Measurements from ENCODE around the gene FAM83B. TPM values are rescaled to one million over a fixed set of nuclear protein-coding genes. Genes with fewer than 3 reads are reported as not detected.
"Not testable (repeated sequence)": the region's sequence is repeated elsewhere in the genome, so short reads cannot be mapped to it uniquely, and the experiment has no call there.

FAM83B gene
- total RNA-seq, 1 donor from 2014 or later = not detected

DNA sequence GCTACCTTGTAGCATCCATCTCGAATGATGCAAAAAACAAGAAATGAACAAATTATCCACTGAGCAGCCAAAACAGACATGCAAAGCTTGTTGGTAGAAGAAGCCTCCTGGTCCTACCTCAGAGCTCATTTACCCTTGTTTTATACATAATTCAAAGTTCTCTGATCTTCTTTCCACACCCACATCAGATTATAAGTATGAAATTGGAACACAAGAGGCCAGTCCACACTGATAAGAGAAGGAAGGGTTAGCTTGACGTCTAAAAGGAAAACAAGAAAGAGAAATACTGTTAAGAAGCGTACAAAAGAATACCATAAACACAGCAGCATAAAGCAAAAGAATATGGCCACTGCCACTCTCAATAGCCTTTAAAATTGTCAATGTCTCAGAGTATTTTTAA lies 49.7 kb downstream of the FAM83B start:
- DNase-seq (ENCODE audit: low read depth) = no peak

DNA sequence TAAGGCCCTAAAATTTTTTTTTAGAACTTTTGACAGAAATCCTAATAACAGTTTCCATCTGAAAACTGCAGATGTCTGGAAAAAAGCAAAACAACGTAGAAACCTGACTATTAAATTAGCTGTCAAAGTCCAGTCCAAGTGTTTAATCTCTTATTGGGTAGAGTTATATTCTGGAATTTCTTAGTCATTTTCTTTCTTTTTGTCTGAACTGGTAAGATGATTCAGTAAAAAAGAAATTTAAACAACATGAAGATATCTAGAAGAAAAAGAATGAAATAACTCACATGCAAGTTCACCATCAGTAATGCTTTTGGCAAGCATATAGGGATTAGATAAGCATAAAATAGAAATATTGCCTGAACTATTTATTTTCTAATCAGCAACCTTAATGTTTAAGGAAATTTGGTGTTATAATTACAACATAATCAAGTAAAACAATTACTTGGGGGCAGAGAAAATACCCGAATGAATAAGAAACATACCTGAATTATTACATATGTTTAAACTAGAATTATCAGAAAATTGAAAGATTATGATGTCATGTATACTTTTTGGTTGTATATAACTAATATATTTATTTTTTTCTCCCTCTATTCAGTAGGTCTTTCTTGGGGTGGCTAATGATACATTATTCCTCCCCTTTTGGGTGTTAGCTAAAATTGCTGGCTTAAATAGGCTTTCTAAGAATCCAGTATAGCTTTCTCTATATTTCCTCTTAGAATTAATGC lies 51.1 kb downstream of the FAM83B start:
- DNase-seq (ENCODE audit: low read depth) = no peak

DNA sequence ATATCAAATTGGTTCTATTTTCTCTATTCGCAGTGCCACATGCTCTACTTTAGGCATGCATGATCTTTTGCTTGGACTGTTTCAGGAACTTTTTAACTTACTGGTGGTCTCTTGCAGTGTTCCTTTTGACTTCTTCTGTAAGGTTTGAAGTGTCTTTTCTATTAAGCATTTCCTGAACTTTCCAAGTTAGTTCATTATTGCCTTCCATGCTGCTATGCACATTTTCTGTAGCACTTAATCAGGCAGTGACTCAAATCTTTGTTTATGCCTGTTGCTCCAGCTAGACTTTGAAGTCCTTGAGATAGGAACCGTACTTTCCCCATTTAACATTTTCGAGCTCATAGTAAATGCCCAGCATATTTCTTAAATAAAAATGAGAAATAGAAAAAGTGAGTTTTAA lies 52.2 kb downstream of the FAM83B start:
- DNase-seq (ENCODE audit: low read depth) = no peak

DNA sequence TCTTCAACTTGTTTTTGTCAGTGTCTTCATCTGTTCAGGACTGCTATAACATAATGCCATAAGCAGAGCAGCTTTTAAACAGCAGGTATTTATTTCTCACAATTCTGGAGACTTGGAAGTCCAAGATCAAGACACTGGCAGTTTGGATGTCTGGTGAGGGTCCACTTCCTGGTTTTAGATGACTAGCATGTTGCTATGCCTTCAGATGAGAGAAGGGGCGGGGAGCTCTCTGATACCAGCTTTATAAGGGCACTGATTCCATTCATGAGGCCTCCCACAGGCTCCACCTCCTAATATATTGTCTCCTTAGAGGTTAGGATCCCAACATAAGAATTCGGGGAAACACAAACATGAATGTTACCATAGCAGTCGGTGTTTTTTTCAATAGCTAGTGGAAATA lies 52.9 kb downstream of the FAM83B start:
- DNase-seq (ENCODE audit: low read depth) = no peak

DNA sequence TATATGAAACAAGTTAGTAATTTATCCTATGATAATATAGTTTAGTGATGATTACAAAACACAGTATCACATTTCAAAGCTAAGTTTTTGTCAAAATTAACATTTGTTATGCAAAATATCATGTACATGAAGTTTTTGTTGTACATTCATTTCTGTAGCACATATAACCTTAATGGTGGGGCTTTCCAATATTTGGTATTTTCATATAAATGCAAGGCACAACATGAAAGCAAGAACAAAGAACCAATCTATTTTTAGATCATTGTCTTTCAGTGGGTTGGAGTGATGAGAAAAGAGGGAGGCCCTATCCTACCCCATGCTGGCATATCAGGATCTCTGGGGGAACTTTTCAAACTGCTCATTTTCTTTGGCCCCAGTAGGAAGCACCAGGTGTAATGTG lies 53.4 kb downstream of the FAM83B start:
- no peak for DNase-seq (ENCODE audit: low read depth)

DNA sequence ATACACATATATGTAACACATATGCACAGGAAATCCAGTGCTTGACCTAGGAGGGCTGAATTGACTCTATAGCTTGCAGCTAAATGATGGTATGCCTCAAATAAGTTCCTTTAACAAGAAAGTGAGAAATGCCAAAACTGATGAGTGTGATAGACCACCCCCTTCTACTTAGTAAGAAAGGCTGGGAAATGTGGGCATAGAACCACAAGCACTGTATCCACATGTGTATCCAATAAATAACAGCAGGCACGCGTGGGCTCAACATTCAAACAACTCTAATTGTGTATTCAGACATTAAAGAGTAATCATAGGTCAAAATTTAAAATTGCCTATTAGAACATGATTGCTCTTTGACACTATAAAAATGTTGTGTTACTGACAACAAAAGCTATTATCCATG lies 54.1 kb downstream of the FAM83B start:
- DNase-seq (ENCODE audit: low read depth) = no peak

DNA sequence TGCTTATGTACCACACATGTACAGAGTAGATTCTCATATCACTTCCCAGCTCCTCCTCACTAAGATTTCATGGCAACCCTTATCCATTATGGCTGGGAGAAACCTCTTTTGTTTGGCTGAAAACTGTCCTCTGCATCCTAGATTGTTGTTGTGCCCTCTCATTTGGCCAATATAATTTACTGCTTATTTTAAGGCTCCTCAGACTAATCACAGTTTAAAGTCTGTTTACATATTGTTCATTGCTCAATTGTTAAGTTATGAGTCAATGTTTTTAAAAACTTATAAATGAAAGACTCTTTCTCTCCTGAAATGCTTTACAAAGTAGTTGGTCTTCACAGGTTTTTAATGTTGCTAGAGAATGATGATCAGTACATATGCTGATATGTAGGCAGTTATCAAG lies 57.3 kb downstream of the FAM83B start:
- DNase-seq (ENCODE audit: low read depth) = no peak

DNA sequence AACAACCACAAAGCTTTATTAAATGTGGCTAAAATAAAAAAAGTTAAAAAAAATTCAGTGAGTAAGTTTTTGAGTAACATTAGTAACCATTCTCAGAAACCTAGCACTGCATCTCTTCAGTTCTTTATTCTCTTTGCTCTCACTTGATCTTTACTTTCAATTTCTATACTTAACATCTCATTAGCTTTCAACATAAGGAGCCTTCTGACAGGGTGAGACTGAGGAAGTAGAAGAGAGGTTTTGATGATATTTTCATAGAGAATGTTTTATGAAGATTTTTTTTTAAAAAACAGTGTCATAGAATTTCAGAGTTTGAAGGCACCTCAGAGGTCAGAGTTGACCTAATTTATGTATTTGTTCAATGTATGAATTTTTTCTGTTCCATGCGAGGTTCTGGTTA lies 60.8 kb downstream of the FAM83B start:
- DNase-seq (ENCODE audit: low read depth) = no peak

DNA sequence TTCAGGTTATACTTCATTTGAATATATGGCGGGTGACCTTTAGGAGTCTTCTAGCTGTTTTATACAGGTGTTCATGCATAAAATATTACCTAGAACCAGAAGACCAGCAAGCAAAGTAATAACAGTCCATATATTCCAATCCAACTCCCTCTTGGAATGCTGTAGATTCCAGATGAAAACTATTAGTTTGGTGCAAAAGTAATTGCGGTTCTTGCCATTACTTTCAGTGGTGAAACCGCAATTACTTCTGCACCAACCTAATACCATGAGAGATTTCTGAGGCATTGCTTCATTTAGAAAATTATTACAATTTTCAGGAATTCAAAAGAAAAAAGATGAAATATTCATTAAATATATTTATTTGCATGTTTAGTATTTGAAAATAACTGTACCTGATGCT lies 62.6 kb downstream of the FAM83B start:
- no peak for DNase-seq (ENCODE audit: low read depth)

DNA sequence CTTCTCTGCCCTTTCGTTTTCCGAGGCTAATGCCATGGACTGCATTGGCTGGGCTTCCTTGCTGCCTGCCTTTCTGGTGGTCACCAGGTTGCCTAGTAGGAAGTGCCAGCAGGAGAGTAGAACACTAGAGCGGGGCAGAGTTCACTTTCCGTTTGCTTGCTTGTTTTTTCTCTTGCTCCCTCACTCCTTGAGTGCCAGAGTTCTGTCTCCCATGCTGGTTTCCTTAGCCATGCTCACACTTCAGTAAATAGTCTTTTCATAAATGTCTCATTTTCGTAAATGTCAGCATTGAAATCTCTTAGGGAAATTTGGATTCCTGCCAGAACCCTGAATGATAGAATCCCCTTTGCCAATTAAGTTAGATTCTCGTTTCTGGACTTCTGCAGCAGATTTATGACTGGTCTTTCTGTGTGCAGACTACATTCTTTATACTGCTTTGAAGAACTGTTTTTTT lies 63.9 kb downstream of the FAM83B start:
- no peak for DNase-seq (ENCODE audit: low read depth)

DNA sequence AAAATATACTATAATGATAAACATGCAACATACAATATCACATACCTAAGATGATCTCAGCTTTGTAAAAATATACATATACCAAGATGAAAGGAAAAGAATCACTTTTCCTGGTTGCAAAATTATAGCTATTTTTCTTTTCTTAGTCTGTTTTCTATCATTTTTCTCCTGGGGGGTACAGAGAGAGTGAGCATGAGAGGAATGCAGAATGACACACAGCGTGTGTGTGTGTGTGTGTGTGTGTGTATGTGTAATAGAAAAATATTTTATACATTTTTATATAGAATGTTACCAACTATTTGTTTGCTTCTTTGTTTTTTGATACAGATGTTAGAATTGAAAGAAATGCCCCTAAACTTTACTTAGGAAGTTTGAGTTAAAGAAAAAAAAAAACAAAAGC lies 64.3 kb downstream of the FAM83B start:
- no peak for DNase-seq (ENCODE audit: low read depth)

DNA sequence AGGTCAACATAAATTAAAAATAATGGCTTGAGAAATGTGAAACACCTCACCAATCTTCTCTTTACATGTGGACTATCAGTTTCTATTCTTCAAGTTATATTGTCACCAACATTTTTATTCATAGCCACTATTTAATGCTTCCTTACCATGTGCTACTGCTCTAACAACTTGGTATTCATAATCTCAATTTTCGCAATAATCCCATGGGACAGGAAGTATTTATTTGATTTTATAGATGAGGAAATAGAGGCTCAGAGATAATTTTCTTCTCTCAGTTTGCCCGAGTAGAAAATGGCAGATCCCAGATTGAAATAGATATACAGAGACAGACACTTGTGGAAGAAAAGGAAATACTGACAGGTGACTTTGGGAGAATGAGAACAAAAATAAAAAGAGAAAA lies 66.6 kb downstream of the FAM83B start:
- DNase-seq (ENCODE audit: low read depth) = no peak

DNA sequence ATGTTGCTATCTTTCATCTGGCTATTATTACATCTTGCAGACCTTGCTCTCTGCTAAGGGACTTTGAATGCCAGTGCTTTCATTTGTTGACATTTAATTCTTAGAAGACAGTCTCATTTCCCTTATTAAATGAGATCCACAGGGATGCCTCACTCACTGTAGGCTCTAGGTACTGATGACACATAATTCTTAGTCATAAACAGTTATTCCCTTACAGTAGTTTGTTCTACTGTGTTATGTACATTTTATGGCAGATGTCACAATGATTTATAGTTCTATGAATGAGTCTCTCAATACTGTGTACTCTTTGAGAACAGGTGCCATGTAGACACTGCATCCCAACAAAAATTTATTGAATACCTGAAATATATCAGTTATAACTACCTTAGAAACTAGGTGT lies 70.3 kb downstream of the FAM83B start:
- no peak for DNase-seq (ENCODE audit: low read depth)

DNA sequence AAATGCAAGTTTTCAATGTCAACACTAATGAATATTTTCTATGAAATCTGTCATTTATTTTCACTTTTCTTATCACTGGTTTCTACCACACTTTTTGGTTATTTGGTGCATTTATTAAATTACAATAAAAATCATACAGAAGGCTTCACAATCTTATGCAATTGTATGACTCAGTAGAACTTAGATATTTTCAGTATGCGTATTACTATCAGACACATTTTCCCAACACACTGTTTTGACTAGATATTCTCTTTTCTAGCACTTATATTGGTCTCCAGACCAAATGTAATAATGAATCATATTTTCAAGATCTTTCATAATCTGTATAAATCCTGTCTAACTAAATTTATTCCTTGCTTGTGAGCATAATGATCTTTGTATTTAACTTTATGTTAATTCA lies 74.1 kb downstream of the FAM83B start:
- DNase-seq (ENCODE audit: low read depth) = no peak

DNA sequence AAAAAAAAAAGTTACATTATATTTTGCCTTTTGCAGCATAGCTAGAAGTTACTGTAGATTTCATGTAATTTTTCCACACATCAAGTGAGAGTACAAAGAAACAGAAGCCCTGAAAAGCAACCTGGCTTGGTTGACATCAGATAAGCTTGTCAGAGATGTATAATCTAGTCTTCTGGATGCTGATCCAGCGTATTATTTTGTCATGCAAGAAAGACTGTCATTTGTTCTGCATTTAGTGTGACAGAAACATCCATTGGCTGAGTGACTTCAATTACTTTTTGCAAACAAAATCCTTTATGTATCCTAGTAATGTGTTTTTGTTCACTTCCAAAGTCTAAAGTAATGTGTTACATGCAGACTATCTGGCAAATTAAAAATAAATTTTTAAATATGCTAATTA lies 75.3 kb downstream of the FAM83B start:
- no peak for DNase-seq (ENCODE audit: low read depth)

DNA sequence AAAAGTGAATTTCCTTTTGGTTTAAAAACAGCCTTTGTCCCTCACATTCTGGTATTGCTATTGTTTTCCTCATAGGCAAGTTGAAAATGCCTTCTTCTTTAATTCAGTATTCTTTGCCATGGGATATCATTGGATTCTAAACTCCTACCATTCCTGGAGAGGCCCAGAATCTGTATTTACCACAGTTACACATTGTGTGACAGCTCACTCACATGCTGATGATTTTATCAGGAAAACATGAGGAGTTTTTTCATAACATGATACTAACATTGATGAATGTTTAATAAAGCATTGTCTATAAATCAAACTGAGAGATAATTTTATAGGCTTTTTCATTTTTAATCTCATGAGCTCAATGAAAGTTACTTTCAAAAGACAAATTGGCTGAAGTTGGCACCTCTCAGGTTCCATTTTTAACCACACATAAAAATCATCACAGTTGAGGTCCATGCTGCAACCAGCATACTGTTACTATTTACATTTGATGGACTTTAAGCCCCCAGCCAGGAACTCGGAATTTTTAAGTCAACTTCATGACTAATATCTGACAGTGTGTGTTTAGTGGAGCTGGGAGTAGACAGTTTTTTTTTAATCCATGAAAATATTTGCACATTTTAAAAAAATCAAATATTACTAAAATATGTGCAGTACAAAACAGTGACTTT lies 82.8 kb downstream of the FAM83B start:
- no peak for DNase-seq (ENCODE audit: low read depth)

DNA sequence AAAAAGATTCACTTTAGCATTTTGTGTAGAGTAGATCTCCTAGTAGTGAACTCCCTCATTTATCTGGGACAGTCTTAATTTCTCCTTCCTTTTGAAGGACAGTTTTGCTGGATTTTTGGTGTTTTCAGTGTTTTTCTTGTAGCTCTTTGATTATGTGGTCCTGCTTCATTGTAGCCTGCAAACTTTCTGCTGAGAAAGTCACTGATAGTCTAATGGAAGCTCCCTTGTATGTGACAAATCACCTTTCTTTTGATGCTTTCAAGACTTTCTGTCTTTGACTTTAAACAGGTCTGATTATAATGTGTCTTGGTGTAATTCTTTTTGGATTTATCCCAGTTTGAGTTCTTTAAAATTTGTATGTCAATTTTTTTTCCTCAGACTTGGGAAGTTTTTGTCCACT lies 86.1 kb downstream of the FAM83B start:
- no peak for DNase-seq (ENCODE audit: low read depth)

DNA sequence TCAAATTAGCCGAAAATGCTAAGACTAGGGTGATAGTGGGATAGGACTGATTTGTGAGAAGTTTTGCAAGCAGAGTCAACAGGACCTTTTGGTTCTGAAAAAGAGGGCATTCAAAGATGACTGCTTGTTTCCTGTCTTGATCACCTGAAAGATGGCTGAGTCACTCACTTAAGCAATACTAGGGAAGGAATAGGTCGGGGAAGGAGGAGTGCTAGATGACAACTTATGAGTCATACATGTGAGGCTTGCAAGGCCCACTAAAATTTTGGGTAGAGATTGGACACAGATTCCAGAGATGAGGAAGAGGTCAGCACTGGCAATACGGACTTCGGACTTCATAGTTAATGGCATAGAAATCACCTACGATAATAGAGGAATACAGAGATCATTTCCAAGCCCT lies 89.2 kb downstream of the FAM83B start:
- peak; percentile 0 for DNase-seq (ENCODE audit: low read depth)

DNA sequence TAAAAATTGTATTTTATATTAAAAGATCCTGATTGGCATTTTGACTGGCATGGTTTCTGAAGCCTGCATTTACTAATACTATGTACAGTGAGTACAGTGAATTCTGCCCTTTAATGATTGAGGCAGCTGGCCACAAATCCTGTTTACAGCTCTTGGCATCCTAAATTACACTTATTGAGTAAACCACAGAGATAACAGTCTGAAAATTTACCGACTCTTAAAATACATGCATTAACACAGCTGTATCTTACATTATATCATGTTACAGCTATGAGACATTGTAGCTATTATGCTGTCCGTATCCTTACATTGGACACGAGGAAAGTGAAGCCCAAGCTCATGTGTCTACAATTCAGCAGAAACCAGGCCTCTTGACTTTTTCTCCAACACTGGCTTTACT lies 90.8 kb downstream of the FAM83B start:
- no peak for DNase-seq (ENCODE audit: low read depth)

DNA sequence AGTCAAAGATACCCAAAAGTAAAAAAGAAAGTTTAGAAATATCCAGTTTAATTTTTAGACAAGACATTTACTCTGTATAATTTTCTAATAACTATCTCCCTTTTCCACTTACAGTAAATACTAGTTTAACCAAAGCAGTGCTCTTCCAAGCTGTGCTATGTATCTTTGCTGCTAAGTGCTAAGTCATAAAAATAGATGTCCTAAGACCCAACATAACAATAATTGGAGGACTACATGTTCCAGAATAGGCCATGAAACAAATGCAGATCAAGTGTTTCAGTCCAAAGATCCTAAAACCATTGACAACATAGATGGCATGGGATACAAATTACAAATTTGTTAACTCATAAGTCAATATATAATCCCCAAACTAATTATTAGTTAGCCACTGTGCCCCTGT lies 111.1 kb downstream of the FAM83B start:
- no peak for DNase-seq (ENCODE audit: low read depth)

DNA sequence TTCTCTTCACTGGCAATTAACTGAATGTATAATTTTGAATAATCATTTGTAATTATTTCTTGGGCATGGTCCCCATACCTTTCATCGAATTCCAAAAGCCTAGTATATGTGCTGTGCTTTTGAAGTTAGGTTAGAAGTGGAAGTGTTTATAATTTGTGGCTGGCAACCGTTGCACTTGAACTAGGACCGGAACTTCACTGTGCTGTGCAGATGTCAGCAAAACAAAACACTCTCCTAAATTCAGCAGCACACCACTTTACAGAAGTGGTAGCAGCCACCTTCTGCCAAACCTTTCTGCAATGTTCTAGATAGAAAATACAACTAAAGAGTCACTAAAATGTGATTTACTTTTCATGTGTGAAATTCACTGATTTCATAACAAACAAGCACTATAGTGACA lies 111.9 kb downstream of the FAM83B start:
- DNase-seq (ENCODE audit: low read depth) = no peak

DNA sequence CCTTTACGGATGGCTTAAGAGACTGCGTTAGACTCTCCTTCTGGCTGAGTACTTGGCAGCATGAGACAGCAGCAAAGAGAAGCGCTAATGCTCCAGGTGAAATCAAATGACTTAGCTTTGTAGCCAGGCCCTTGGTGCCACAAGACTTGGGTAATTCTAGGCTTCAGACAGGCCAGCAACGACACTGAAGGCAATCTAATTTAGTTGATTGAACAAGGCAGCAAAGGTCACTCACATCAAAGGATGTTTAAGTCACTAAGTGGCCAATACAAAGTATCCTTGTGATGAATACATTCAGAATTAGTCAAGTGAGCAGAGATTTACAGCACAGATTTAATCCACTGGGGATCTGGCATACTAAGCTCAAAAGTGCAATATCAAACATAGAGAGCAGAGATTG lies 113.2 kb downstream of the FAM83B start:
- DNase-seq (ENCODE audit: low read depth) = no peak

DNA sequence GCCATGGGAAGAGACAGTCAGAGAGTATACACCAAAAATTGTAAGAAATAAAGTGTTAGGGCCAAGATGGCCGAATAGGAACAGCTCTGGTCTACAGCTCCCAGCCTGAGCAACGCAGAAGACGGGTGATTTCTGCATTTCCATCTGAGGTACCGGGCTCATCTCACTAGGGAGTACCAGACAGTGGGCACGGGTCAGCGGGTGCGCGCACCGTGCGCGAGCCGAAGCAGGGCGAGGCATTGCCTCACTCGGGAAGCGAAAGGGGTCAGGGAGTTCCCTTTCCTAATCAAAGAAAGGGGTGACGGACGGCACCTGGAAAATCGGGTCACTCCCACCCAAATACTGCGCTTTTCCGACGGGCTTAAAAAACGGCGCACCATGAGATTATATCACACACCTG lies 114.8 kb downstream of the FAM83B start:
- not testable (repeated sequence) for DNase-seq (ENCODE audit: low read depth)

Data from myocyte (in vitro differentiated cells).